Uterus (tissue), 2 donors: ENCODE data around the gene USH1G.

Source experiments
- CTCF ChIP-seq, 4 experiments: fragments of 200-600 bp in 2 of 4; fragments of 450-650 bp in 2 of 4; sonication (generic) in 2 of 4; IDR thresholded peaks; one replicate each; pipeline ENCODE4 v1.5.1; 2016 to 2019; ENCODE audit warnings: antibody characterized with exemption in 4 of 4, mild to moderate bottlenecking in 2 of 4, moderate library complexity in 1 of 4
- POLR2A ChIP-seq, 2 donors: fragments of 450-650 bp; IDR thresholded peaks; one replicate each; pipeline ENCODE4 v1.6.1; 2016; ENCODE audit warnings: antibody characterized with exemption in 2 of 2, mild to moderate bottlenecking in 1 of 2, moderate library complexity in 1 of 2

- TF ChIP-seq CTCF (IDR thresholded peaks at IDR 0.05) (no peak), POLR2A (IDR thresholded peaks at IDR 0.05) (no peak)
Observed at GRCh38 chr17:74936470-74936799, 13.4 kb upstream of the USH1G start.
